T-cell (primary cell): ENCODE data around the gene SMAD4. TPM values are rescaled to one million over a fixed set of nuclear protein-coding genes. Genes with fewer than 3 reads are reported as not detected.
"Not testable (repeated sequence)": the region's sequence is repeated elsewhere in the genome, so short reads cannot be mapped to it uniquely, and the experiment has no call there.

Experiments used
- ATAC-seq, 4 experiments: fragments of 200-7000 bp in 3 of 4; fragments of 150-1000 bp in 1 of 4; cut with Tn5 transposase; replicated peaks in 1 of 4; 1 replicate in 3 of 4; 2 replicates in 1 of 4; pipeline ENCODE4 v1.10.0; 2021; ENCODE audit warnings: moderate library complexity in 3 of 4, mild to moderate bottlenecking in 2 of 4, moderate number of reproducible peaks in 1 of 4
- CTCF ChIA-PET, 2 donors: fragments of 300-600 bp; sonication (Branson Sonifier 250); formaldehyde crosslinking; loops; one replicate each; lab custom pipeline; 2022; ENCODE audit warnings: antibody characterized with exemption in 2 of 2; lab: Charles Lee
- POLR2A ChIA-PET, 2 donors: fragments of 300-600 bp; sonication (Branson Sonifier 250); formaldehyde crosslinking; loops; one replicate each; lab custom pipeline; 2022; ENCODE audit warnings: antibody characterized with exemption in 2 of 2; lab: Charles Lee
- DNase-seq, 35 experiments: peaks; one replicate each; pipeline versions ENCODE4 v3.0.0 to v3.0.0-alpha.2; 2013 to 2023
- H3K27ac ChIP-seq: one replicate; pipeline ENCODE4 v1.5.1; 2013; ENCODE audit warnings: low read length
- H3K27me3 ChIP-seq, 2 experiments: replicated peaks in 1 of 2; 1 replicate in 1 of 2; 2 replicates in 1 of 2; pipeline versions ENCODE4 v1.6.1 to v1.7.0; 2013; ENCODE audit warnings: low read length in 1 of 2, mixed read lengths in 1 of 2; ENCODE audit not compliant: control insufficient read depth in 2 of 2, insufficient read depth in 2 of 2; ENCODE audit errors: extremely low read depth in 1 of 2
- H3K36me3 ChIP-seq, 2 donors: 1 replicate in 1 of 2; 2 replicates in 1 of 2; pipeline versions ENCODE4 v1.6.1 to v1.7.0; 2013; ENCODE audit warnings: low read length in 1 of 2; ENCODE audit not compliant: control insufficient read depth in 2 of 2, insufficient read depth in 1 of 2; ENCODE audit errors: extremely low read depth in 1 of 2
- H3K4me1 ChIP-seq, 2 experiments: 1 replicate in 1 of 2; 2 replicates in 1 of 2; pipeline versions ENCODE4 v1.6.1 to v1.7.0; 2013; ENCODE audit warnings: low read length in 2 of 2, mixed read lengths in 1 of 2; ENCODE audit not compliant: insufficient read depth in 2 of 2, control insufficient read depth in 1 of 2; ENCODE audit errors: extremely low read depth in 1 of 2
- H3K4me3 ChIP-seq, 2 donors: 1 replicate in 1 of 2; 2 replicates in 1 of 2; pipeline versions ENCODE4 v1.5.1 to v1.7.0; 2013; ENCODE audit warnings: mild to moderate bottlenecking in 2 of 2, low read length in 1 of 2, moderate library complexity in 1 of 2; ENCODE audit not compliant: control insufficient read depth in 1 of 2; ENCODE audit errors: extremely low read depth in 1 of 2
- H3K9me3 ChIP-seq: 2 replicates; pipeline ENCODE4 v1.7.0; 2013
- H3K27ac Mint-ChIP-seq, 2 donors: one replicate each; pipeline ENCODE4 v1.8.0; 2020 to 2021; ENCODE audit warnings: mild to moderate bottlenecking in 2 of 2, mixed read lengths in 2 of 2
- H3K27me3 Mint-ChIP-seq, 2 donors: one replicate each; pipeline ENCODE4 v1.8.0; 2021 to 2022; ENCODE audit warnings: mixed read lengths in 2 of 2
- H3K36me3 Mint-ChIP-seq: one replicate; pipeline ENCODE4 v1.8.0; 2021; ENCODE audit warnings: mixed read lengths
- H3K4me1 Mint-ChIP-seq, 3 donors: one replicate each; pipeline ENCODE4 v1.8.0; 2020 to 2022; ENCODE audit warnings: mixed read lengths in 3 of 3, mild to moderate bottlenecking in 1 of 3
- H3K4me3 Mint-ChIP-seq, 3 donors: one replicate each; pipeline ENCODE4 v1.8.0; 2020 to 2022; ENCODE audit warnings: mild to moderate bottlenecking in 3 of 3, mixed read lengths in 3 of 3, moderate library complexity in 3 of 3
- H3K9me3 Mint-ChIP-seq, 3 donors: one replicate each; pipeline ENCODE4 v1.8.0; 2020 to 2022; ENCODE audit warnings: mixed read lengths in 3 of 3
- WGBS: methylation state at CpG from one replicate; pipeline ENCODE4 v1.1.5; 2013; ENCODE audit warnings: missing lambda C conversion rate; ENCODE audit not compliant: insufficient coverage; 5-methylcytosine and 5-hydroxymethylcytosine counted together
- total RNA-seq, 35 experiments: library from RNA in 6 of 35; stranded (reverse) in 6 of 35; fragments of 120-200 nt in 1 of 35; gene quantifications; one replicate each; pipeline versions ENCODE4 v1.2.1 to v1.2.4 and lab custom pipeline; 2013 to 2026

SMAD4 gene
- total RNA-seq, 5 donors from 2014 or later (not counting 1 experiment from before 2014, with no cell fraction given): 80.9 to 124 (median 117) TPM

- H3K4me3 ChIP-seq: no peak overlapping the region
- peaks cover 42% of the 10 kb centered on the region for H3K36me3 Mint-ChIP-seq
- H3K27me3 ChIP-seq: no peaks in the 10 kb centered on the region
- no peak overlapping the region for H3K27ac ChIP-seq
- H3K27ac Mint-ChIP-seq: no peak overlapping the region
- DNase-seq (no peak), ATAC-seq (no peak)
- H3K4me1 Mint-ChIP-seq: peaks cover 0 to 2% (median 2%) of the 10 kb centered on the region in 3 donors
- no peak overlapping the region for H3K4me3 Mint-ChIP-seq
- H3K27me3 Mint-ChIP-seq: no peaks in the 10 kb centered on the region
- no CpG with 5 or more reads among the region's 2 CpGs for WGBS
- H3K9me3 Mint-ChIP-seq: no peaks in the 10 kb centered on the region
- ChIA-PET POLR2A (interaction anchor here in 1 of 2 donors (0.6 kb wide), 1 partner anchor 106 kb away, joined by 3 read pairs; no protein-coding TSS in a partner anchor), CTCF (interaction anchor here in 1 of 2 donors (0.5 kb wide), 1 partner anchor 64 kb away, joined by 3 read pairs; no protein-coding TSS in a partner anchor)
- H3K9me3 ChIP-seq: no peaks in the 10 kb centered on the region
- H3K36me3 ChIP-seq: peaks cover 5 to 14% of the 10 kb centered on the region in 2 donors
- no peaks in the 10 kb centered on the region for H3K4me1 ChIP-seq
Observed at GRCh38 chr18:50987261-50987660, 42.8 kb upstream of the SMAD4 start.

DNA sequence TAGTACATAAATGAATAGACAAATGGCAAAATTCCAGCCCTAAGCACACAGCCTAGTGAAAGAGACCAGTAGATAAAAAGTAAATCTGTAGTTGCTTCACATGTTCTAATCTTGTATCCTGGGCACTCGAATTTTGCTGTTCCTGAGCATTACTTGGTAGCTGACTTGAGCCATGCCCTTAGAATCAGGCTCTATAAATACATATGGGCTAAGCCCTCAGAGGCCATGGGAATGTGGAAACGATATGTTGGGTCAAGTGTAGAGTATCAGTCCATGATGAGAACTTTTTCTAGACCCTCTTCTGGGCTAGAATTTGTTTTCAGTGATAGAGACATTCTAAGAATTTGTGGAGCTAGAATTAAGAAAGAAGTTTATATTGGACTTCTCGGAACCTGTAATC is 40.3 kb upstream of the SMAD4 start:
- Histone ChIP-seq H3K9me3 (no peaks in the 10 kb centered on the region), H3K36me3 (peaks cover 3 to 5% of the 10 kb centered on the region in 2 donors), H3K4me3 (no peak overlapping the region), H3K27ac (no peak overlapping the region), H3K4me1 (no peaks in the 10 kb centered on the region), H3K27me3 (no peaks in the 10 kb centered on the region)
- 100% methylated on average over 2 of the region's 3 CpGs for WGBS
- ATAC-seq: no peak
- H3K27me3 Mint-ChIP-seq: no peaks in the 10 kb centered on the region
- POLR2A ChIA-PET: interaction anchor here in 1 of 2 donors (0.6 kb wide), 3 partner anchors 57 to 253 kb away, joined by 3 to 6 read pairs (median 4); no protein-coding TSS in a partner anchor
- peaks cover 41% of the 10 kb centered on the region for H3K36me3 Mint-ChIP-seq
- H3K27ac Mint-ChIP-seq: no peak overlapping the region
- no peak for DNase-seq
- no peaks in the 10 kb centered on the region for H3K4me1 Mint-ChIP-seq
- CTCF ChIA-PET: no interaction called here
- H3K4me3 Mint-ChIP-seq: no peak overlapping the region
- H3K9me3 Mint-ChIP-seq: no peaks in the 10 kb centered on the region

DNA sequence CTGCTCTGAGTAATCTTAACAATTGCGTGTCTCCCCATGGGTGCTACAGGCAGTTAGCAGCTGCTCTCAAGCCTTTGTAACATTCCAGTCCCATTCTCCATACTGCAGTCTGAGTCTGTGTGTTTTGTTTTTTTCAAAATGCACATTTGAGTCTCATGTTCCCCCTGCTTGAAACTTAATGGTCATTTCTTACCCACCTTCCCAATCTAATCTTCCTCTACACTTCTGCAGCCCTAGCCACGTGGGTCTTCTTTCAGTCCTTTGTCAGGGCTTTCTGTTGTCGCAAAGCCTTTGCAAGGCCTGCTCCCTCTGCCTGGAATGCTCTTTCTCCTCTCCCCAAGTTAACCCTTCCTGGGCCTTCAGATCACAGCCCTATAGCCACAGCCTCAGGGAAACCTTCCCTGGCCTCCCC is 37.7 kb upstream of the SMAD4 start:
- H3K4me1 Mint-ChIP-seq: no peaks in the 10 kb centered on the region
- no peak for ATAC-seq
- H3K4me3 Mint-ChIP-seq: no peak overlapping the region
- Histone ChIP-seq H3K36me3 (peaks cover 0 to 5% of the 10 kb centered on the region in 2 donors), H3K4me3 (no peak overlapping the region), H3K27me3 (no peaks in the 10 kb centered on the region), H3K9me3 (no peaks in the 10 kb centered on the region), H3K27ac (no peak overlapping the region), H3K4me1 (no peaks in the 10 kb centered on the region)
- no peaks in the 10 kb centered on the region for H3K27me3 Mint-ChIP-seq
- ChIA-PET CTCF (no interaction called here), POLR2A (no interaction called here)
- H3K27ac Mint-ChIP-seq: no peak overlapping the region
- peaks cover 0 to 3% (median 0%) of the 10 kb centered on the region in 3 donors for H3K9me3 Mint-ChIP-seq
- no peak for DNase-seq
- WGBS: 94% methylated on average over 2 of the region's 3 CpGs
- H3K36me3 Mint-ChIP-seq: peaks cover 24% of the 10 kb centered on the region

DNA sequence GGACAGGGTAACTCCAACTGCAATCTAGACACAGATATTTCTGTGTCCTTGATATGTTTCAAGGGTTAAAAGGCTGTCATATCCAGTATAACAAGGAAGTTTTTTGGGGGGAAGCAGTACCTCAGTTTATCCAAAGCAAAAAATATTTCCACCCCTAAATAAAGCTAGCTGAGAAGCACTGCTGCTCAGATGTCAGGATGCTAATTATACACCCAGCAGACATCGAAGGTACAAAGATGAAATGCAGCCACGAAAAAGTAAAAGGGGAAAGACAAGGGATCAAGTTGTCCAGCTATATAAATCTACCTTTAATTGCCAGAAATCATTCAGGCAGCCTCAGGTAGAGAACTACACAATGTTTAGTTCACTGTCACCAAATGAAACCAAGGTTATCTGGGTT is 36.0 kb upstream of the SMAD4 start:
- Mint-ChIP-seq H3K4me3 (no peak overlapping the region), H3K27ac (no peak overlapping the region), H3K4me1 (no peaks in the 10 kb centered on the region), H3K36me3 (peaks cover 17% of the 10 kb centered on the region), H3K9me3 (peaks cover 0 to 3% (median 0%) of the 10 kb centered on the region in 3 donors), H3K27me3 (no peaks in the 10 kb centered on the region)
- ATAC-seq: no peak
- no peak for DNase-seq
- H3K36me3 ChIP-seq: no peaks in the 10 kb centered on the region
- POLR2A ChIA-PET: no interaction called here
- no peak overlapping the region for H3K4me3 ChIP-seq
- no peaks in the 10 kb centered on the region for H3K27me3 ChIP-seq
- no CpG with 5 or more reads among the region's 2 CpGs for WGBS
- CTCF ChIA-PET: no interaction called here
- H3K27ac ChIP-seq: no peak overlapping the region
- H3K9me3 ChIP-seq: no peaks in the 10 kb centered on the region
- H3K4me1 ChIP-seq: no peaks in the 10 kb centered on the region

DNA sequence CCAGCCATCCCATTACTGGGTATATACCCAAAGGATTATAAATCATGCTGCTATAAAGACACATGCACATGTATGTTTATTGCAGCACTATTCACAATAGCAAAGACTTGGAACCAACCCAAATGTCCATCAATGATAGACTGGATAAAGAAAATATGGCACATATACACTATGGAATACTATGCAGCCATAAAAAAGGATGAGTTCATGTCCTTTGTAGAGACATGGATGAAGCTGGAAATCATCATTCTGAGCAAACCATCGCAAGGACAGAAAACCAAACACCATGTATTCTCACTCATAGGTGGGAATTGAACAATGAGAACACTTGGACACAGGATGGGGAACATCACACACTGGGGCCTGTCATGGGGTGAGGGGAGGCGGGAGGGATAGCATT is 26.8 kb upstream of the SMAD4 start:
- H3K36me3 ChIP-seq, POLR2A ChIA-PET, CTCF ChIA-PET, ATAC-seq, H3K4me1 Mint-ChIP-seq, H3K27me3 Mint-ChIP-seq, H3K27ac Mint-ChIP-seq, H3K4me3 Mint-ChIP-seq, H3K9me3 ChIP-seq, H3K27me3 ChIP-seq, H3K27ac ChIP-seq, DNase-seq, H3K4me3 ChIP-seq, H3K4me1 ChIP-seq: not testable (repeated sequence)
- Mint-ChIP-seq H3K9me3 (peaks cover 0 to 11% (median 2%) of the 10 kb centered on the region in 3 donors), H3K36me3 (peaks cover 19% of the 10 kb centered on the region)
- no CpG with 5 or more reads among the region's 2 CpGs for WGBS

GRCh38 chr18:51006061-51006818 is 23.8 kb upstream of the SMAD4 start:
- Mint-ChIP-seq H3K36me3 (peaks cover 9% of the 10 kb centered on the region), H3K9me3 (peaks cover 0 to 10% (median 2%) of the 10 kb centered on the region in 3 donors), H3K27ac (no peak overlapping the region), H3K4me1 (no peaks in the 10 kb centered on the region), H3K27me3 (no peaks in the 10 kb centered on the region), H3K4me3 (no peak overlapping the region)
- H3K4me1 ChIP-seq: no peaks in the 10 kb centered on the region
- no peaks in the 10 kb centered on the region for H3K27me3 ChIP-seq
- ChIA-PET CTCF (no interaction called here), POLR2A (no interaction called here)
- no peak overlapping the region for H3K4me3 ChIP-seq
- H3K27ac ChIP-seq: no peak overlapping the region
- 88% methylated on average over 3 of the region's 5 CpGs for WGBS
- no peaks in the 10 kb centered on the region for H3K36me3 ChIP-seq
- no peaks in the 10 kb centered on the region for H3K9me3 ChIP-seq
- no peak for ATAC-seq
- no peak for DNase-seq
